ENCODE data around the gene IL11.
A peak's percentile ranks its signal among the peaks of the same experiment; 100 is the strongest.

IL11 gene

DNA sequence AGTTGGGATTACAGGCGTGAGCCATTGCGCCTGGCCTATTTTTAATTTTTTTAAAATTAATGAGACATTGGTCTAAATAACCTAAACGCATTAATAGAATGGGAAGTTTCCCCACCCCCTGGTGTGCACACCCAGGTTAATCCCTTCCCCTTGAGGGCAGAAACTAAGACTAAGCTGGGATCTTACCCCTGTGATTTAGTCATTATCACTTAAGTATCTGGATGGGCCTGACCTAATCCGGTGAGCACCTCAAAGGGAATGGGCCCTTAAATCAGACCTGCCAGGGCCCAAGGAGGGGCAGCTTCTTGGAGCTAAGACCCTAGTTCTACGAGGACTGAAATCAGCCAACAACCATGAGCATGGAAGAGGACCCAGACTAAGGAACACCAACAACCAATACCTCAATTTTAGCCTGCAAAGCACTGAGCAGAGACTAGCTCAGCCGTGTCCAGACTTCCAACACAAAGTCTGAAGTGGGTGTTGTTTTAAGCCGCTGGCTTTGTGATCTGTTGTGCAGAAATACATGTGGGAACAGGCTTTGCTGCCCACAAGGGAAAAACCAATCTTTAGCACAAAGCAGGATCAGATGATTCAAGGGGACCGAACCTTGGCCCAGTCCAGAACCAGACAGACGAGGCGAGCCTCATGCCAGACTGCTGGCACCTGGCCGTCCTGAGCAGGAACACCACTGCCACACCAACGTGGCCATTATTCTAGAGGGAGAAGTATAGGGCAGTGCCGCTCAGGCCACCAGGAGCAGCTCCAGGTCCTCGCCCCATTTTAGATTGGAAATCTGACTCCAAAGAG is 30.2 kb upstream of the IL11 start:
- ATAC-seq (ENCODE audit: insufficient read depth, low read depth) (peak; percentile 15; the same call in 1 of the 3 replicates), DNase-seq (no peak)
- Histone ChIP-seq H3K27me3 (ENCODE audit: insufficient read depth, low read length, poor library complexity) (no peaks in the 10 kb centered on the region), H3K79me2 (ENCODE audit: insufficient read depth, low read length) (peaks cover 36% of the 10 kb centered on the region), H3K9me3 (ENCODE audit: insufficient read depth, low read length, severe bottlenecking) (no peaks in the 10 kb centered on the region), H4K20me1 (ENCODE audit: insufficient read depth, low read length) (peaks cover 42% of the 10 kb centered on the region), H3K4me2 (ENCODE audit: insufficient read depth, low read length) (no peak overlapping the region), H2AFZ (ENCODE audit: low read depth, low read length) (no peak overlapping the region), H3K4me3 (ENCODE audit: low read depth in 1 of 2, low read length in 2 of 2) (no peak overlapping the region; a peak in 1 of 4 replicates), H3K27ac (ENCODE audit: low read length) (no peak overlapping the region), H3K4me1 (ENCODE audit: insufficient read depth, low read length) (peaks cover 25% of the 10 kb centered on the region), H3K36me3 (ENCODE audit: insufficient read depth, low read length) (peaks cover 47% of the 10 kb centered on the region), H3K9ac (ENCODE audit: low read depth, low read length) (no peak overlapping the region)
- TF ChIP-seq EZH2 (IDR thresholded peaks at IDR 0.05; ENCODE audit: borderline replicate concordance, low read depth, low read length, severe bottlenecking): no peak
- TF ChIP-seq, protein P1, sequence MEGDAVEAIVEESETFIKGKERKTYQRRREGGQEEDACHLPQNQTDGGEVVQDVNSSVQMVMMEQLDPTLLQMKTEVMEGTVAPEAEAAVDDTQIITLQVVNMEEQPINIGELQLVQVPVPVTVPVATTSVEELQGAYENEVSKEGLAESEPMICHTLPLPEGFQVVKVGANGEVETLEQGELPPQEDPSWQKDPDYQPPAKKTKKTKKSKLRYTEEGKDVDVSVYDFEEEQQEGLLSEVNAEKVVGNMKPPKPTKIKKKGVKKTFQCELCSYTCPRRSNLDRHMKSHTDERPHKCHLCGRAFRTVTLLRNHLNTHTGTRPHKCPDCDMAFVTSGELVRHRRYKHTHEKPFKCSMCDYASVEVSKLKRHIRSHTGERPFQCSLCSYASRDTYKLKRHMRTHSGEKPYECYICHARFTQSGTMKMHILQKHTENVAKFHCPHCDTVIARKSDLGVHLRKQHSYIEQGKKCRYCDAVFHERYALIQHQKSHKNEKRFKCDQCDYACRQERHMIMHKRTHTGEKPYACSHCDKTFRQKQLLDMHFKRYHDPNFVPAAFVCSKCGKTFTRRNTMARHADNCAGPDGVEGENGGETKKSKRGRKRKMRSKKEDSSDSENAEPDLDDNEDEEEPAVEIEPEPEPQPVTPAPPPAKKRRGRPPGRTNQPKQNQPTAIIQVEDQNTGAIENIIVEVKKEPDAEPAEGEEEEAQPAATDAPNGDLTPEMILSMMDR (IDR thresholded peaks at IDR 0.05; ENCODE audit: borderline replicate concordance, extremely low read depth, low read length, poor library complexity, severe bottlenecking): no peak

GRCh38 chr19:55398200-55398925 is 28.1 kb upstream of the IL11 start:
- no peaks in the 10 kb centered on the region for H3K27me3 ChIP-seq (ENCODE audit: insufficient read depth, low read length, poor library complexity)
- no peak overlapping the region for H3K4me2 ChIP-seq (ENCODE audit: insufficient read depth, low read length)
- H3K27ac ChIP-seq (ENCODE audit: low read length): no peak overlapping the region
- no peak overlapping the region for H3K9ac ChIP-seq (ENCODE audit: low read depth, low read length)
- H3K79me2 ChIP-seq (ENCODE audit: insufficient read depth, low read length): peaks cover 18% of the 10 kb centered on the region
- H3K4me3 ChIP-seq (ENCODE audit: low read depth in 1 of 2, low read length in 2 of 2): no peak overlapping the region
- TF ChIP-seq, protein P1 (IDR thresholded peaks at IDR 0.05; ENCODE audit: borderline replicate concordance, extremely low read depth, low read length, poor library complexity, severe bottlenecking): no peak
- no peak for TF ChIP-seq EZH2 (IDR thresholded peaks at IDR 0.05; ENCODE audit: borderline replicate concordance, low read depth, low read length, severe bottlenecking)
- H3K9me3 ChIP-seq (ENCODE audit: insufficient read depth, low read length, severe bottlenecking): no peaks in the 10 kb centered on the region
- H3K4me1 ChIP-seq (ENCODE audit: insufficient read depth, low read length): peaks cover 9% of the 10 kb centered on the region
- ATAC-seq (ENCODE audit: insufficient read depth, low read depth) (peak; percentile 17; the same call in 2 of the 3 replicates), DNase-seq (no peak)
- peaks cover 26% of the 10 kb centered on the region for H4K20me1 ChIP-seq (ENCODE audit: insufficient read depth, low read length)
- H2AFZ ChIP-seq (ENCODE audit: low read depth, low read length): no peak overlapping the region
- H3K36me3 ChIP-seq (ENCODE audit: insufficient read depth, low read length): peaks cover 28% of the 10 kb centered on the region

- H3K4me3 ChIP-seq (ENCODE audit: low read depth in 1 of 2, low read length in 2 of 2): no peak overlapping the region
- peaks cover 26% of the 10 kb centered on the region for H3K36me3 ChIP-seq (ENCODE audit: insufficient read depth, low read length)
- no peak overlapping the region for H2AFZ ChIP-seq (ENCODE audit: low read depth, low read length)
- peaks cover 18% of the 10 kb centered on the region for H3K79me2 ChIP-seq (ENCODE audit: insufficient read depth, low read length)
- no peak for TF ChIP-seq EZH2 (IDR thresholded peaks at IDR 0.05; ENCODE audit: borderline replicate concordance, low read depth, low read length, severe bottlenecking)
- TF ChIP-seq, protein P1 (IDR thresholded peaks at IDR 0.05; ENCODE audit: borderline replicate concordance, extremely low read depth, low read length, poor library complexity, severe bottlenecking): no peak
- no peak overlapping the region for H3K27ac ChIP-seq (ENCODE audit: low read length)
- DNase-seq (no peak), ATAC-seq (ENCODE audit: insufficient read depth, low read depth) (0 out of 3 replicates have a peak, but pooled peaks have one; percentile 3)
- H3K4me1 ChIP-seq (ENCODE audit: insufficient read depth, low read length): peaks cover 15% of the 10 kb centered on the region
- peaks cover 34% of the 10 kb centered on the region for H4K20me1 ChIP-seq (ENCODE audit: insufficient read depth, low read length)
- H3K9ac ChIP-seq (ENCODE audit: low read depth, low read length): no peak overlapping the region
- no peaks in the 10 kb centered on the region for H3K9me3 ChIP-seq (ENCODE audit: insufficient read depth, low read length, severe bottlenecking)
- H3K4me2 ChIP-seq (ENCODE audit: insufficient read depth, low read length): no peak overlapping the region
- no peaks in the 10 kb centered on the region for H3K27me3 ChIP-seq (ENCODE audit: insufficient read depth, low read length, poor library complexity)
These were observed 22.8 kb upstream of the IL11 start for GRCh38 chr19:55392820-55393761.
